Transverse colon (tissue), 4 donors: ENCODE data around the gene LIN37. TPM values are rescaled to one million over a fixed set of nuclear protein-coding genes. Genes with fewer than 3 reads are reported as not detected.

Experiments used
- DNase-seq: peaks from one replicate; pipeline ENCODE4 v3.0.0-alpha.2; 2019
- H3K27ac ChIP-seq, 4 donors: fragments of 200-600 bp; sonication (generic); 2 replicates each; pipeline ENCODE4 v1.5.1; 2016 to 2018; ENCODE audit warnings: inconsistent platforms in 4 of 4
- H3K27me3 ChIP-seq: fragments of 200-600 bp; sonication (generic); 2 replicates; pipeline ENCODE4 v1.5.1; 2017; ENCODE audit warnings: inconsistent platforms
- H3K36me3 ChIP-seq, 4 donors: fragments of 200-600 bp; sonication (generic); 2 replicates each; pipeline ENCODE4 v1.5.1; 2017 to 2019; ENCODE audit warnings: inconsistent platforms in 4 of 4
- H3K4me1 ChIP-seq, 4 donors: fragments of 200-600 bp; sonication (generic); 2 replicates each; pipeline ENCODE4 v1.5.1; 2017 to 2020; ENCODE audit warnings: inconsistent platforms in 4 of 4
- H3K4me3 ChIP-seq, 4 donors: fragments of 200-600 bp; sonication (generic); 1 replicate in 1 of 4; 2 replicates in 3 of 4; pipeline versions ENCODE4 v1.5.1 to v1.6.1; 2017 to 2019; ENCODE audit warnings: inconsistent platforms in 4 of 4
- H3K9me3 ChIP-seq, 2 donors: fragments of 200-600 bp; sonication (generic); 2 replicates each; pipeline ENCODE4 v1.5.1; 2017 to 2019; ENCODE audit warnings: inconsistent platforms in 2 of 2
- CTCF ChIP-seq, 5 experiments: fragments of 200-600 bp in 3 of 5; fragments of 450-650 bp in 2 of 5; sonication (generic) in 3 of 5; IDR thresholded peaks; 1 replicate in 2 of 5; 2 replicates in 3 of 5; pipeline ENCODE4 v1.5.1; 2016 to 2017; ENCODE audit warnings: antibody characterized with exemption in 5 of 5, inconsistent platforms in 3 of 5, mild to moderate bottlenecking in 2 of 5, moderate library complexity in 1 of 5
- EP300 ChIP-seq: sonication (generic); formaldehyde crosslinking; IDR thresholded peaks from one replicate; pipeline ENCODE4 v1.6.1; 2017; ENCODE audit warnings: antibody characterized with exemption, low read depth
- POLR2A ChIP-seq: fragments of 450-650 bp; IDR thresholded peaks from one replicate; pipeline ENCODE4 v1.6.1; 2016; ENCODE audit warnings: antibody characterized with exemption, mild to moderate bottlenecking, moderate library complexity
- POLR2AphosphoS5 ChIP-seq, 3 donors: sonication (generic); formaldehyde crosslinking; IDR thresholded peaks; one replicate each; pipeline ENCODE4 v1.6.1; 2016; ENCODE audit warnings: antibody characterized with exemption in 3 of 3
- WGBS, 2 donors: methylation state at CpG; one replicate each; pipeline ENCODE4 v1.1.5; 2018; ENCODE audit warnings: low coverage in 1 of 2; 5-methylcytosine and 5-hydroxymethylcytosine counted together
- in situ Hi-C, 4 donors: fragments of 200-750 bp; cut with MboI; loops; one replicate each; pipeline versions ENCODE4 v1.15.0 to v1.15.1; 2017; ENCODE audit warnings: low sequenced_read_pairs in 3 of 4, low pct_ligation_motif_present in 1 of 4, low pct_unique_long_range_greater_than_20kb in 1 of 4
- intact Hi-C: fragments of 100-400 bp; cut with DNase I; formaldehyde crosslinking; loops from one replicate; pipeline ENCODE4 v1.15.1; 2023; ENCODE audit warnings: low total_unique reads
- total RNA-seq, 4 donors: library from RNA; depleted of rRNA; stranded (reverse); fragments of >200 nt; gene quantifications; one replicate each; pipeline ENCODE4 v1.1.0, GENCODE V29; 2016

The LIN37 gene
- total RNA-seq, 4 donors from 2014 or later: 10.5 to 41.1 (median 15.8) TPM

- no peaks in the 10 kb centered on the region for H3K36me3 ChIP-seq
- no peak for TF ChIP-seq POLR2A
- TF ChIP-seq POLR2AphosphoS5 (IDR thresholded peaks at IDR 0.05): no peak
- no peak for TF ChIP-seq EP300
- no peak for TF ChIP-seq CTCF (IDR thresholded peaks at IDR 0.05)
- WGBS, 2 donors: 31 to 46% methylated on average over 3 to 24 of the region's 24 CpGs
- no peak within 1 kb of the TSS for H3K4me3 ChIP-seq
- in situ Hi-C loops: no loop called here
- H3K27ac ChIP-seq: no peak within 1 kb of the TSS
- peak; percentile 30 for DNase-seq
- peaks cover 0 to 15% (median 8%) of the 10 kb centered on the region in 4 donors for H3K4me1 ChIP-seq
- H3K9me3 ChIP-seq: no peaks in the 10 kb centered on the region
- peaks cover 22% of the 10 kb centered on the region for H3K27me3 ChIP-seq
- intact Hi-C loops: no loop called here
Measured at GRCh38 chr19:35704218-35704617, 44.2 kb upstream of the LIN37 start, which contains the start of gene ZBTB32. Gene ZBTB32, plus strand, starts transcription at chr19:35704558. Its CDS starts 10,069 bp downstream, at chr19:35714627.

GRCh38 chr19:35708391-35708790 lies 40.0 kb upstream of the LIN37 start:
- in situ Hi-C loops: no loop called here
- Histone ChIP-seq H3K4me1 (no peaks in the 10 kb centered on the region), H3K36me3 (no peaks in the 10 kb centered on the region), H3K27me3 (peaks cover 18% of the 10 kb centered on the region), H3K9me3 (no peaks in the 10 kb centered on the region), H3K4me3 (no peak overlapping the region), H3K27ac (no peak overlapping the region)
- TF ChIP-seq POLR2AphosphoS5 (IDR thresholded peaks at IDR 0.05) (no peak), CTCF (IDR thresholded peaks at IDR 0.05) (no peak), POLR2A (no peak), EP300 (no peak)
- intact Hi-C loops: no loop called here
- 92% methylated on average over 1 of the region's 1 CpG; no CpG with 5 or more reads in 1 of the 2 donors for WGBS, 2 donors
- DNase-seq: no peak

- no peak overlapping the region for H3K27ac ChIP-seq
- in situ Hi-C loops: no loop called here
- H3K27me3 ChIP-seq: no peaks in the 10 kb centered on the region
- WGBS, 2 donors: 20 to 64% methylated on average over 1 to 13 of the region's 13 CpGs
- no peak overlapping the region for H3K4me3 ChIP-seq
- TF ChIP-seq CTCF (IDR thresholded peaks at IDR 0.05): no peak
- TF ChIP-seq POLR2AphosphoS5 (IDR thresholded peaks at IDR 0.05): no peak
- TF ChIP-seq EP300: no peak
- TF ChIP-seq POLR2A: no peak
- intact Hi-C loops: loop anchor here (10.0 kb wide), 1 partner anchor 166 kb away; the partner anchor contains the start of gene TMEM147
- no peak for DNase-seq
- H3K36me3 ChIP-seq: no peaks in the 10 kb centered on the region
- H3K9me3 ChIP-seq: no peaks in the 10 kb centered on the region
- H3K4me1 ChIP-seq: peaks cover 9 to 10% (median 9%) of the 10 kb centered on the region in 4 donors
Measured at GRCh38 chr19:35710784-35711723, 37.3 kb upstream of the LIN37 start.
